ENCODE measurements around the gene ZNF541. TPM values are rescaled to one million over a fixed set of nuclear protein-coding genes. Genes with fewer than 3 reads are reported as not detected.

Gene ZNF541
- total and polyA plus RNA-seq, 12 donors: 0.18 to 14.5 (median 4.9) TPM

DNA sequence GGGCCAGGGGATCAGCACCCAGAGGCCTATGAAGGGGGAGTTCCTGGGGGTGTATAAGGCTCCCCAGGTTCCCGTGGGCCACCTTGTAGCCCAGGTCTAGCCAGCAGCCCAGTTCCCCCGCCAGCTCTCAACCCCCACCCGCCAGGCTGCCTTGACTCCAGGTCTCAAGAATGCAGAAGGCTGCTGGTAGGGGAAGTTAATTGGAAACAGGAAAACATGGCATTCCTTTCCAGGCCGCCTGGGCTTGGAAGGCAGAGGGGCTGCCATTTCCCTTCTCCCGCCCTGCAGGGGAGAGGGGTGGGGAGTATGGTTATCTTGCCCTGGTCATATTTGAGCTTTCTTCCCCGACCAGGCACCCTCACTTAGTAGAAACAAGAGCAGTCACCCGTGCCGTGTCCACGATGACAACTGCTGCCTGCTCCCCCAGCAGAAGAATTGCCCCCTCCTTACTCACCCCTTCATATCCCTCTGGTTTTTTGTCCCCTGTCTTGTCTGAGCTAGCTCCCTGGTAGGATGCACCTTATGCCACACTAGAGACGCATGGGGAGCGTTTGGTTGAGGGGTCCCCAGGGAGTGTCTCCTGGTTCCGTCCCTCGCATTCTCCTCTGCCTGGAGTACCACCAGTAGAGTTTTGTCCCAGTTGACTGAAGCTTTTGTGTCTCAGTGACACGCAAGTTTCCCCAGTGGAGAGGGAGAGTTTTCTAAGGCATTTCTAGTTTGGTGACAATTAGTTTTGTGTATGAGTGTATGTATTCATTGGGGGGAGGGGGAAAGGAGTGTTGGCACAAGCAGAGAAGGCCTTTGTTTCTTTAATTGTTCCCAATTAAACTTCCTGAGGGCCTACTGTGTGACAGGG is 40.4 kb upstream of the ZNF541 start:
- TF ChIP-seq, protein P1, sequence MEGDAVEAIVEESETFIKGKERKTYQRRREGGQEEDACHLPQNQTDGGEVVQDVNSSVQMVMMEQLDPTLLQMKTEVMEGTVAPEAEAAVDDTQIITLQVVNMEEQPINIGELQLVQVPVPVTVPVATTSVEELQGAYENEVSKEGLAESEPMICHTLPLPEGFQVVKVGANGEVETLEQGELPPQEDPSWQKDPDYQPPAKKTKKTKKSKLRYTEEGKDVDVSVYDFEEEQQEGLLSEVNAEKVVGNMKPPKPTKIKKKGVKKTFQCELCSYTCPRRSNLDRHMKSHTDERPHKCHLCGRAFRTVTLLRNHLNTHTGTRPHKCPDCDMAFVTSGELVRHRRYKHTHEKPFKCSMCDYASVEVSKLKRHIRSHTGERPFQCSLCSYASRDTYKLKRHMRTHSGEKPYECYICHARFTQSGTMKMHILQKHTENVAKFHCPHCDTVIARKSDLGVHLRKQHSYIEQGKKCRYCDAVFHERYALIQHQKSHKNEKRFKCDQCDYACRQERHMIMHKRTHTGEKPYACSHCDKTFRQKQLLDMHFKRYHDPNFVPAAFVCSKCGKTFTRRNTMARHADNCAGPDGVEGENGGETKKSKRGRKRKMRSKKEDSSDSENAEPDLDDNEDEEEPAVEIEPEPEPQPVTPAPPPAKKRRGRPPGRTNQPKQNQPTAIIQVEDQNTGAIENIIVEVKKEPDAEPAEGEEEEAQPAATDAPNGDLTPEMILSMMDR (IDR thresholded peaks at IDR 0.05): no peak
- Histone ChIP-seq H3K36me3 (replicated peaks in 1 of 2) (no peaks in the 10 kb centered on the region), H3K27me3 (no peaks in the 10 kb centered on the region), H3K27ac (peak overlapping the region in 2 of 5 donors; percentile 41 to 67), H3K9me3 (replicated peaks in 1 of 3) (no peaks in the 10 kb centered on the region), H3K4me3 (no peak overlapping the region), H3K4me1 (replicated peaks in 1 of 2) (peaks cover 12 to 28% of the 10 kb centered on the region in 2 donors)
- peak in 1 of 7 donors; percentile 42 for DNase-seq
- intact Hi-C loops (cut with DNase I): no loop called here
- WGBS, 4 donors: 56 to 71% (median 66%) methylated on average over 13 to 14 of the region's 14 CpGs

DNA sequence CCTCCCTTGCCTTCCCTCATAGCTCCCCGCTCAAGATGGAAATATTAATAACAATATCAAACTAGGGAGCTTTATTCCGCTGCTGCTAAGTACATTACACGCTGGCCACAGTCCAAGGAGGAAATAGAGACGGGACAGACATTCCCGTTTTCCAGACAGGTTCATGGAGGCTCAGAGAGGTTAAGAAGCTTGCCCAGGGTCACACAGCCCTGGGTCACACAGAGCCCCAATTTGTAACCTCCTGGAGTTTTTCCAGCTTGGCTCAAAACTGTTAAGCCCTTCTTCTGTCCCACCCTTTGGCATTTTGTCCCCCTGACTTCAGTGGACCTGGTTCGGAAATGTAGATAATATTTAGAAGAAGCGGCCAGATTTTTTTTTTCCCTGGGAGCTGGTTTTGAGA is 38.0 kb upstream of the ZNF541 start:
- Histone ChIP-seq H3K9me3 (replicated peaks in 1 of 3) (no peaks in the 10 kb centered on the region), H3K4me1 (replicated peaks in 1 of 2) (peaks cover 18 to 34% of the 10 kb centered on the region in 2 donors), H3K27me3 (no peaks in the 10 kb centered on the region), H3K27ac (peak overlapping the region in 3 of 5 donors; percentile 80 to 99 (median 85)), H3K36me3 (replicated peaks in 1 of 2) (no peaks in the 10 kb centered on the region), H3K4me3 (peak overlapping the region in 1 of 4 donors; percentile 100)
- 48 to 61% (median 55%) methylated on average over 6 to 7 of the region's 7 CpGs for WGBS, 4 donors
- TF ChIP-seq POLR2A (IDR thresholded peaks at IDR 0.05): no peak
- TF ChIP-seq, protein P1 (IDR thresholded peaks at IDR 0.05): no peak
- intact Hi-C loops (cut with DNase I): no loop called here
- no peak for DNase-seq

DNA sequence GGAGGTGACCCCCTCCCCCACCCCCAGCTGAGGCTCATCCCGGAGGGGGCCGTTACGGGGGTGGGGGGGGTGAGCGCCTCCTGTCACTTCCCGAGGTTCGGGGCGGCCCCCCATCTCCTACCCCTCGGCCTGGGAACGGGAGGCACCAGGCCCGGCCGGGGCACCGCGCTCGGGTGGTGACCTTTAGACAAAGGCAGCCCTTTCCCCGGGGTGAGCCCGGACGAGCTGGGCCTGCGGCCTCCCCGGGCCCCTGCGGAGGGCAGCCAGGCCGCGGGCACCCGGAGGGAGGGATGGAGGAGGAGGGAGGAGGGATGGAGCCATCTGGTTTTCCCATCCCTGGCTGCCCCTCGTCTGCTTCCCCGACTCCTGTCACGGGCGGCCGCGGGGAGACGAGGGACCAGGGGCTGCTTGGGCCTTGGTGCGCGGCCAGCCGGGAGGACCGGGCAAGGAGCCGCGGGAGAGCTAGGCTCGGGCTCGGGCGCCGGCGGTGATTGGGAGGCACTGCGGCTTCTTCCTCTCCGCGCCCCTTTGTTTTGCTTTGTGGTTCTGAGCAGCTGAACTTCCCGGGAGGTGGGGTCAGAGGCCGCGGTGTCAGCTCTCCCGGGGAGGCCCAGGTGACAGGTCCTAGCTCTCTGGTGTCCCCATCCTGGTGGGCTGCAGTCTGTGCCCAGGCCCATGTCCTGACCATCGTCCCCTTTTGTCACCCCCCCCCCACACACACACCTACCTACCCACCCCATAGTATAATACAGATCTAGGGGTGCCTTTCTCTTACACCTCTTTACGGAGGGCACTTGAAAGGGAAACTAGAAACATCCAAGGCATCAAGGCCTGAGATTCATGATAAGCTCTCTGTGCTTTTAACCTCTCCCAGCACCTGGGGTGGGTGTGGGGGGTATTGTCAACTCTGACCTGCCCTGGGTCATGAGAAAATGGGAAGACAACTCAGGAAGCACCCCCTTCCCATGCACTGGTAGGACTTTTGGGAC is 37.3 kb upstream of the ZNF541 start:
- WGBS, 4 donors: 0 to 1% (median 1%) methylated on average over 6 to 50 of the region's 50 CpGs
- H3K4me3 ChIP-seq: peak overlapping the region in 3 of 4 donors; percentile 56 to 100 (median 85)
- H3K36me3 ChIP-seq (replicated peaks in 1 of 2): no peaks in the 10 kb centered on the region
- no peaks in the 10 kb centered on the region for H3K27me3 ChIP-seq
- TF ChIP-seq POLR2A (IDR thresholded peaks at IDR 0.05): peak in 1 of 2 donors; percentile 36
- TF ChIP-seq, protein P1 (IDR thresholded peaks at IDR 0.05): peak in 1 of 6 experiments; percentile 18
- H3K9me3 ChIP-seq (replicated peaks in 1 of 3): no peaks in the 10 kb centered on the region
- H3K27ac ChIP-seq: peak overlapping the region; percentile 60 to 99 (median 80)
- peak; percentile 48 to 67 (median 58) for DNase-seq
- peaks cover 18 to 34% of the 10 kb centered on the region in 2 donors for H3K4me1 ChIP-seq (replicated peaks in 1 of 2)
- intact Hi-C loops (cut with DNase I): loop anchor here in 1 of 2 donors (10.0 kb wide), 1 partner anchor 85 kb away; no protein-coding TSS in a partner anchor
